K562 (cell line): ENCODE measurements around the gene CBX4. TPM values are rescaled to one million over a fixed set of nuclear protein-coding genes. Genes with fewer than 3 reads are reported as not detected.

ENCODE experiments used
- polyA plus RNA-seq, 8 experiments: library from polyadenylated mRNA; depleted of rRNA in 4 of 8; stranded (reverse) in 5 of 8; unstranded in 3 of 8; fragments of >200 nt; fragmentation: Nextera tagmentation in 2 of 8; fragmentation: Illumina TruSeq in 1 of 8; extraction: Ambion mirVana in 2 of 8; extraction: Trizol in 1 of 8; gene quantifications; 2 replicates each; pipeline versions ENCODE4 v1.2.1 to v1.2.3, GENCODE V29; 2011 to 2014; ENCODE audit warnings: inconsistent platforms in 1 of 8, missing spikeins in 1 of 8
- total RNA-seq, 7 experiments: library from RNA; depleted of rRNA in 6 of 7; stranded (reverse); fragments of >200 nt in 6 of 7; fragmentation: Illumina TruSeq in 2 of 7; extraction: Trizol in 2 of 7; gene quantifications; 2 replicates each; pipeline versions ENCODE4 v1.2.1 to v1.2.3, GENCODE V29; 2011 to 2021; ENCODE audit warnings: low replicate concordance in 1 of 7

Gene CBX4
- total and polyA plus RNA-seq, 9 of the 15 experiments (the other 6 are each of a cell fraction or from before 2014, with no cell fraction given): 0.98 to 50.5 (median 10.0) TPM

Other genes starting within 250 kb of the CBX4 start
- not detected in 2 replicates for gene RBFOX3, start 228.4 kb downstream of the CBX4 start, total RNA-seq (2014; rRNA removed)
- not detected in 2 replicates for gene RBFOX3, start 228.4 kb downstream of the CBX4 start, total RNA-seq (2014; rRNA removed; fragmentation: Illumina TruSeq; extraction: Trizol)
- gene RBFOX3, start 228.4 kb downstream of the CBX4 start, total RNA-seq (2015; rRNA removed; fragmentation: Illumina TruSeq; extraction: Trizol): not detected in 2 replicates
- not detected in 2 replicates for gene RBFOX3, start 228.4 kb downstream of the CBX4 start, total RNA-seq (2021)
- gene RBFOX3, start 228.4 kb downstream of the CBX4 start, polyA plus RNA-seq (2011; rRNA removed): not detected in 2 replicates
- not detected in 2 replicates for gene RBFOX3, start 228.4 kb downstream of the CBX4 start, polyA plus RNA-seq (2014; fragmentation: Illumina TruSeq; extraction: Trizol)
- not detected for gene RBFOX3, start 228.4 kb downstream of the CBX4 start, polyA plus RNA-seq (2014; fragmentation: Nextera tagmentation; extraction: Ambion mirVana)
- gene RBFOX3, start 228.4 kb downstream of the CBX4 start, polyA plus RNA-seq (2014; rRNA removed): not detected in 2 replicates
- not detected in 2 replicates for gene ENPP7, start 108.5 kb downstream of the CBX4 start, total RNA-seq (2014; rRNA removed)
- not detected in 2 replicates for gene ENPP7, start 108.5 kb downstream of the CBX4 start, total RNA-seq (2014; rRNA removed; fragmentation: Illumina TruSeq; extraction: Trizol)
- gene ENPP7, start 108.5 kb downstream of the CBX4 start, total RNA-seq (2015; rRNA removed; fragmentation: Illumina TruSeq; extraction: Trizol): not detected in 2 replicates
- gene ENPP7, start 108.5 kb downstream of the CBX4 start, total RNA-seq (2021): not detected in 2 replicates
- gene ENPP7, start 108.5 kb downstream of the CBX4 start, polyA plus RNA-seq (2011; rRNA removed): not detected in 2 replicates
- gene ENPP7, start 108.5 kb downstream of the CBX4 start, polyA plus RNA-seq (2014; fragmentation: Illumina TruSeq; extraction: Trizol): not detected in 2 replicates
- not detected for gene ENPP7, start 108.5 kb downstream of the CBX4 start, polyA plus RNA-seq (2014; fragmentation: Nextera tagmentation; extraction: Ambion mirVana)
- gene ENPP7, start 108.5 kb downstream of the CBX4 start, polyA plus RNA-seq (2014; rRNA removed): not detected in 2 replicates
- gene CBX2, start 61.3 kb downstream of the CBX4 start, total RNA-seq (2014; rRNA removed): 18.2 and 23.6 TPM in 2 replicates
- 6.9 and 8.4 TPM in 2 replicates for gene CBX2, start 61.3 kb downstream of the CBX4 start, total RNA-seq (2014; rRNA removed; fragmentation: Illumina TruSeq; extraction: Trizol)
- 16.5 and 18.1 TPM in 2 replicates for gene CBX2, start 61.3 kb downstream of the CBX4 start, total RNA-seq (2015; rRNA removed; fragmentation: Illumina TruSeq; extraction: Trizol)
- gene CBX2, start 61.3 kb downstream of the CBX4 start, total RNA-seq (2021): 26.9 and 28.5 TPM in 2 replicates
- gene CBX2, start 61.3 kb downstream of the CBX4 start, polyA plus RNA-seq (2011; rRNA removed): 13.9 and 18.3 TPM in 2 replicates
- gene CBX2, start 61.3 kb downstream of the CBX4 start, polyA plus RNA-seq (2014; fragmentation: Illumina TruSeq; extraction: Trizol): 13.9 and 16.9 TPM in 2 replicates
- 1 to 10 TPM in 1 of 2 experiments, under 1 TPM in 1; 0.66 to 1.0 TPM for gene CBX2, start 61.3 kb downstream of the CBX4 start, polyA plus RNA-seq (2014; fragmentation: Nextera tagmentation; extraction: Ambion mirVana)
- 17.4 and 18.4 TPM in 2 replicates for gene CBX2, start 61.3 kb downstream of the CBX4 start, polyA plus RNA-seq (2014; rRNA removed)
- gene CBX8, start 42.4 kb downstream of the CBX4 start, total RNA-seq (2014; rRNA removed): 4.9 and 7.1 TPM in 2 replicates
- 1.8 and 1.9 TPM in 2 replicates for gene CBX8, start 42.4 kb downstream of the CBX4 start, total RNA-seq (2014; rRNA removed; fragmentation: Illumina TruSeq; extraction: Trizol)
- 6.6 and 6.7 TPM in 2 replicates for gene CBX8, start 42.4 kb downstream of the CBX4 start, total RNA-seq (2015; rRNA removed; fragmentation: Illumina TruSeq; extraction: Trizol)
- gene CBX8, start 42.4 kb downstream of the CBX4 start, total RNA-seq (2021): 11.9 and 12.0 TPM in 2 replicates
- gene CBX8, start 42.4 kb downstream of the CBX4 start, polyA plus RNA-seq (2011; rRNA removed): 0.52 and 0.72 TPM in 2 replicates
- 2.6 and 3.4 TPM in 2 replicates for gene CBX8, start 42.4 kb downstream of the CBX4 start, polyA plus RNA-seq (2014; fragmentation: Illumina TruSeq; extraction: Trizol)
- under 1 TPM; 0.08 to 0.21 TPM for gene CBX8, start 42.4 kb downstream of the CBX4 start, polyA plus RNA-seq (2014; fragmentation: Nextera tagmentation; extraction: Ambion mirVana)
- gene CBX8, start 42.4 kb downstream of the CBX4 start, polyA plus RNA-seq (2014; rRNA removed): 4.7 and 6.7 TPM in 2 replicates
- 0.45 TPM in 1 of 2 replicates, not detected in the other for gene TBC1D16, start 196.4 kb upstream of the CBX4 start, total RNA-seq (2014; rRNA removed)
- 0.04 TPM in 1 of 2 replicates, not detected in the other for gene TBC1D16, start 196.4 kb upstream of the CBX4 start, total RNA-seq (2014; rRNA removed; fragmentation: Illumina TruSeq; extraction: Trizol)
- 0.04 TPM in 2 replicates for gene TBC1D16, start 196.4 kb upstream of the CBX4 start, total RNA-seq (2015; rRNA removed; fragmentation: Illumina TruSeq; extraction: Trizol)
- gene TBC1D16, start 196.4 kb upstream of the CBX4 start, total RNA-seq (2021): 0.20 TPM in 2 replicates
- 0.08 and 0.10 TPM in 2 replicates for gene TBC1D16, start 196.4 kb upstream of the CBX4 start, polyA plus RNA-seq (2011; rRNA removed)
- 0.01 and 0.11 TPM in 2 replicates for gene TBC1D16, start 196.4 kb upstream of the CBX4 start, polyA plus RNA-seq (2014; fragmentation: Illumina TruSeq; extraction: Trizol)
- gene TBC1D16, start 196.4 kb upstream of the CBX4 start, polyA plus RNA-seq (2014; fragmentation: Nextera tagmentation; extraction: Ambion mirVana): under 1 TPM; 0.01 TPM
- gene TBC1D16, start 196.4 kb upstream of the CBX4 start, polyA plus RNA-seq (2014; rRNA removed): 0.01 and 0.03 TPM in 2 replicates
- not detected in 2 replicates for gene CCDC40, start 197.2 kb upstream of the CBX4 start, total RNA-seq (2014; rRNA removed)
- not detected in 2 replicates for gene CCDC40, start 197.2 kb upstream of the CBX4 start, total RNA-seq (2014; rRNA removed; fragmentation: Illumina TruSeq; extraction: Trizol)
- gene CCDC40, start 197.2 kb upstream of the CBX4 start, total RNA-seq (2015; rRNA removed; fragmentation: Illumina TruSeq; extraction: Trizol): not detected in 2 replicates
- gene CCDC40, start 197.2 kb upstream of the CBX4 start, total RNA-seq (2021): 0.33 TPM in 1 of 2 replicates, not detected in the other
- gene CCDC40, start 197.2 kb upstream of the CBX4 start, polyA plus RNA-seq (2011; rRNA removed): 0.07 TPM in 1 of 2 replicates, not detected in the other
- gene CCDC40, start 197.2 kb upstream of the CBX4 start, polyA plus RNA-seq (2014; fragmentation: Illumina TruSeq; extraction: Trizol): not detected in 2 replicates
- not detected for gene CCDC40, start 197.2 kb upstream of the CBX4 start, polyA plus RNA-seq (2014; fragmentation: Nextera tagmentation; extraction: Ambion mirVana)
- gene CCDC40, start 197.2 kb upstream of the CBX4 start, polyA plus RNA-seq (2014; rRNA removed): not detected in 2 replicates